NCI-H2081 (cell line): Measurements from ENCODE around the gene BMX.
A peak's percentile ranks its signal among the peaks of the same experiment; 100 is the strongest.

ENCODE experiments used
- DNase-seq, 2 experiments: peaks; one replicate each; lab custom pipeline; 2025; lab: John Stamatoyannopoulos, UW

The BMX gene

DNA sequence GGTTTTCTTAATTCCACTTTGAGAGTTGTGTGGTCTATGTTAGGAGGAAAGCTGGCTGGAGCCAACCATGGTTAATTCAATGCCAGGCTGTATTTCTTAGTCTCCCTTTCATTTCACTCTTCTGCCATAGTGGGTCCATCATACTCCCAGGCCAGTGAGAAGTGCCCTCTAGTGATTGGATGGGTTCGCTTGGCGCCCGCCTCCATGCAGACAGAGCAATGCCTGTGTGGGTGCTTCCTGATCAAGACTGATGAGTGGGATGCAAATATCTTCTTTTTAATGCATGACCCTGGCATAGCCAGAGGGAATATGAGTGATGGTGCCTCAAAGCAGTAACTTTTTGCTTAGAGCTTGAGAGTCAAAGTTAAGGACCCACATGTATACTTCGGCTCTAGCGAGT, 6.4 kb downstream of the BMX start:
- DNase-seq: no peak

GRCh38 chrX:15509845-15510244, 9.2 kb downstream of the BMX start:
- DNase-seq: no peak

DNA sequence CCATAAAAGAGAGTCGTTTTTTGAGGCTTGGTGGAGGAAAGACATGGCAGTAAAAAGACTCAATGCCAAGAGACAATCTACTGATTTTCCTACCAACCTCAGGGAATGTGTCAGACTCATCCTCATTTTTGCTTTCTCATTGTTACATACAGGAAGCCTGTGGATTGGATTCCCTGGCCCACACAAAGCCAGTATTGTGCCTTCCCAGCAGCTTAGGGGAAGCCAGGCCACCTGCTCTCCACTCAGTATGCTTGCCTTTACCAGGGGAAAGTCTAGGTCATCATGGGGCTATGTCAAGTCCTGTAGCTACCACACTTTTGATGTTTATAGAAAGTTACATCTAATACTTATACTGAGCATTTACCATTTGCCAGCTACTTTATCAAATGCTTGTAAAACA, 11.0 kb downstream of the BMX start:
- DNase-seq: no peak

DNA sequence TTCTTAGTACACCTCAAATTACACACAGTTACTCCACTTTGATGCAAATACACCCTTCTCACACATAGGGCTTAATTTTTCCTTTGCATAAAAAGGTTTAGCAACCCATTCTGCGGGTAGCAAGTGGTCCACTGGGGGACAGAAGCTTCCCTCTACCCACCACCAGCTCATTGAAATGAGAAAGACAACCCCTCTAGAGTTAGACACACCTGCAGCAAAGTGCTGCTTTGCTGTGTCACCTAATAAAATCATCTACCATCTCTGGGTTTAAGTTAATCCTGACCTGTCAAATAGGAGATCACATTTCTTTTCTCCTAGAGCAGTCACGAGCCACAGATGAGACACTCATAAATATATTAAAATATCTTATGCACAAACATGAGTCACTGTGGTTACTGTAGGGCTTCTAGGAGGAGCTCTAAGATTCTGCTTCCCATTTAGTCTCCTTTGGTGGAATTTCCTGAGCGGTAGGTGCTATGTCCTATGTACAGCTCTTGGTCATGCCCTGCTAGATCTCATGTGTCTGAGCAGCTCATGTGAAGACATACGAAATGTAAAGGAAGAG, 11.9 kb downstream of the BMX start:
- DNase-seq: no peak

DNA sequence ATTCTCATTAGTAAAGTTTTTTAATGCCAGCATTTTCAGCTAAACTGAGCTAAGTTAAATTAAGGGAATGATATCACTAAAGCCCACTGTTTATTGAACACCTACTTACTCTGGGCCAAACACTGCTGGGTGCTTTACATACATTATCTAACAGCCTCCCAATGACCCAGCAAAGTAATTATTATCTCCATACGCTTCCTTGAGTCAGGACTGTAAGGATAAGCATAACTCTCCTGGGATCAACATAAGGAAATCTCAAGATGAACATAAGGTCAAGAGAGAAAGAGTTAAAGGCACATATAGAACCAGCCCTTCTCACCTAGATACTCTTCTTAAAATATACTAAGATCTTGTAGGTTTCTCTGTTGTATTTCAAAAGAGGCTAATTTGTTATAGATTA, 13.7 kb downstream of the BMX start:
- DNase-seq: no peak

GRCh38 chrX:15515931-15516330, 15.3 kb downstream of the BMX start:
- DNase-seq: no peak

DNA sequence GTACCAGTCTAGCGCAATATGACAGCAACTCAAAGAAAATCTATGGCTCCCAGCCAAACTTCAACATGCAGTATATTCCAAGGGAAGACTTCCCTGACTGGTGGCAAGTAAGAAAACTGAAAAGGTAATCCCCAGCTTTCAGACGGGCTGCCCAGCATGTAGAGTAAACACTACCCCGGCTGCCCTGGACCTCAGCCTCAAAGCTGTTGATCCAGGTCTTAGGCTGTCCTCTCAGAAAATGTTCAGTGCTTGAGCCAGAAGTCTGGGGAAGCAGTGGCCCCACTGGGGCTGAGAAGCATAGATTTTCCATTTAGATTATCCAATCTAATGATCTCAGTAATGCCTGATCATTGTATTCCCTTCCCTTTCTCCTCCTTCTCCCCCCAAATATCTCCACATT, 21.9 kb downstream of the BMX start:
- no peak for DNase-seq

DNA sequence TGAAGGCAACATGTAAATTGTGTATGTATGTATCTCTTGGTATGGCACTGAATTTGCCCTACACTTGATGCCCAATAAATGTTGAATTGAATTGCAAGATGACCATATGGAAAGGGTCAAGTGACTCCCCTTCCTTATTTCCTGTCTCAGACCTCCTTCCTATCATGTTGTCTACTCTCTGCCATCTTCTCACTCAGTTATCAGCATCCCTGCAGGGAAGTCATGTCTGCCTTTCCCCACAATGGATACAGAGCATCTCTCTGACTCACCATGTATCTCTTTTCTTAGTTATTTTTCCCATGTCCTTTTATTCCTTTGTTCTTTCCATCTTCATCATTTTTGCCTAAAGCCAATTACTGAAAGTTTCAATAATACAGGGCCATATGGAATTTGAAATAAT, 22.5 kb downstream of the BMX start:
- DNase-seq: no peak

DNA sequence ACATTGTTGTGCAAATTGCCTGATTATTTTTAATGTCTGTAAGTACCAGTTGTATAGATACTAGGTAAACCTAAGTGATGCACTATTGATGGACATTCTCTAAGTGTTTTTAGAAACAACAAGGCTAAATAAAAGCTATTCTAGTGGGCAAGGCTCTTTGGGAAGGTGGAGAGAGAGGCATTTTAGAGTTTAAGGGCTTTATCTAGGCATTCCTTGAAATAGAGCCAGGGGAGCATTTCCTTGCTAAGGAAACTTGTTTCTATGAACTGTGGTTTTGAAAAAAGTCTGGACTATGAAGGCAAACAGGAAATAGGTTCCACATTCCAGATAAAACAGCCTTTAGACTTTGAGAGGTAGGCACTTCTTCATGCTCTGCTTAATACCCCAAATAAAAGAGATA, 23.8 kb downstream of the BMX start:
- no peak for DNase-seq

DNA sequence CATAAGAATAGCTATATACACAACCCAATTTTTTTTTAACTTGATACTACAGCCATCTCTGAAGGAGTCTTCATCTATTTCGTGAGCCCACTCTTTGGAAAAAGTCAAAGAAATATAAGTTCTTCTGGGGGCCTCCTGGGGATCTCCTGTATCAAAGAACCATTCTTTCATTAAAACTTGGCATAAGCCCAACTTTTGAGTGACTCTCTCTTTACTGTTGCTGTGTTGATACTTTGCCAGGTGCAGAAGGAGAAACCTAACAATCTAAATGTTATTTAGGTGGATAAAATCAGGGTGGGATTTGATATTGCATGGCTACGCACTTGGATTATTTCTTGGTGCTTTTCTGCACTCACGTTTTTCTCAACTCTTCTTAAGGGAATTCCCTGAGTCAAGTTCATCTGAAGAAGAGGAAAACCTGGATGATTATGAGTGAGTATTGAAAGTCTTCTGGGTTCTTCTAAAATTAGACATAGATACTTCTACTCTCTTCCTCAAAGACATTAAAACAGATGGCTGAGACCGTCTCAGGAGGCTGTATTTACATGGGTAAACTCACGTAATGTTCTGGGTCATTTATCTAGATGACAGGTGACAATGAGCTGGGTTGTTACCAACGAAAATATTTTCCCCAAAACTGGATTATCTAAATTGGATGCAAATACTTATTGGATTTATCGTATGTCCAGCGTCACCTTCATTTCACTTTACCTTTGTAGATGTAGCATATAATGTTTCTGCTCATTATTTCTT, 25.2 kb downstream of the BMX start:
- DNase-seq: peak in 1 of 2 experiments; percentile 52

DNA sequence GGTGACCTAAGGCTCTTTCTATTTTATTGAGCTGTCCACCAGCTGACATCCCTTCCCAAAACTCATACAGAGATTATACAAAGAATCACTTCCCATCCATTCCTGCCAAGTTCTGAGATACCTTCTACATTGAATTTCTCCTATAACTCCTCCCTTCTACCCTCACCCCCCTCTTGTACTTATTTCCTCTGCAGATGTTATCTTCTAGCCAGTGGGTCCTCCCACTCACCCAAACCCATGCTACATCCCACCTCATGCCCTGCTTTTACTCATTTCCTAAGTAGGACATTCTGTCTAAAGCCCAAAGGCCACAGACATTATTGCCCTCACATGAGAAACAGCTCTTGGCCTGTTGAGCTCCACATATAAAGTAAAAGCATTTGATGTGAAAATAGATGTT, 28.6 kb downstream of the BMX start:
- no peak for DNase-seq

DNA sequence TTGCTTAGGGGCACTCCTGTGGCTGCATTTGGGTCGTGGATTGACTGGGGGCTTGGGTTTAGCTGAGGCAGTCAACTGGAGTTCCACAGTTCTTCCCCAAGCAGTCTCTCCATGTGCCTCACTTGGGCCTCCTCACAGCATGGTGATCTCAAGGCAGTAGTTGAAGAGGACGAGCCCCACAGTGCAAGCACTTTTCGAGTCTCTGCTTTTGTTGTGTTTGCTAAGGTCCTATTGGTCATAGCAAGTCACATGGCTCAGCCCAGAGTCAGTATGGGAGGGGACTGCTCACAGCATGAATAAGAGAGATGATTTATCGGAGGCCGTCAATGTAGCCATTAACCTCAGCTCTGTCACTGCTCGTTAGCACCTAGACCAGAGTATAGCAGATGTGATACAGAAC, 29.7 kb downstream of the BMX start:
- no peak for DNase-seq

DNA sequence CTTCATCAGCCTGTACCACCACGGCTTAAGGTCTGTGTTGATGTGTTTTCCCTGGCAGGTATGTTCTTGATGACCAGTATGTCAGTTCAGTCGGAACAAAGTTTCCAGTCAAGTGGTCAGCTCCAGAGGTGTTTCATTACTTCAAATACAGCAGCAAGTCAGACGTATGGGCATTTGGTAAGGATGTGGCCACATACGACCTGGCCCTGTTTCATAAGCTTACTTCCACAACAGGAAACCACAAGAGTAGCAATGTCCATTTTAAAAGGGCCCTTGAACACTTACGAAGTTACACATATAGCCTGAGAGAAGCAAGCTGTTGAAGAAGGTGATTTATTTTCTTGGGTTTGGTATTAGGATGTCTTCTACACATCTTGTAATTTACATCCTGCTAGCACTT, 46.1 kb downstream of the BMX start:
- DNase-seq: no peak

GRCh38 chrX:15547356-15547755, 46.7 kb downstream of the BMX start:
- no peak for DNase-seq

GRCh38 chrX:15549189-15550012, 48.8 kb downstream of the BMX start:
- DNase-seq: no peak

- no peak for DNase-seq
Observed at GRCh38 chrX:15559227-15559626, 58.6 kb downstream of the BMX start.

DNA sequence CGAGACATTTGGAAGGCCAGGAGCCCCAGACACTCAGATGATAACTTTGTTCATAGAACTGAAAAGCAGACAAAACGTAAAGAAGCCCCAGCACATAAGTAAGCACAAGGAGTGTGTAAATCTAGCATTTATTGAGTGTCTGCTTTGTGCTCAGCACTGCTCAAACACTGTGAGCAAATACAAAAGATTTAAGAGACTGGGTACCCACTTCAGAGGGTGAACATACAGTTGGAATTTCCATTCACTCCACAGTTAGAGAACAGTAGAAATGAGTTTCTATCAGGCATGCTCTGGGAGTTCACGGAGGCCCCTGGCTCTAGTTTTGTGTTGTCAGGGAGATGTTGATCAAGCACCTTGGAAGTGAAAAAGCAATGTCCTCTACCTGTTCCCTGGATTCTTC, 60.3 kb downstream of the BMX start:
- no peak for DNase-seq

DNA sequence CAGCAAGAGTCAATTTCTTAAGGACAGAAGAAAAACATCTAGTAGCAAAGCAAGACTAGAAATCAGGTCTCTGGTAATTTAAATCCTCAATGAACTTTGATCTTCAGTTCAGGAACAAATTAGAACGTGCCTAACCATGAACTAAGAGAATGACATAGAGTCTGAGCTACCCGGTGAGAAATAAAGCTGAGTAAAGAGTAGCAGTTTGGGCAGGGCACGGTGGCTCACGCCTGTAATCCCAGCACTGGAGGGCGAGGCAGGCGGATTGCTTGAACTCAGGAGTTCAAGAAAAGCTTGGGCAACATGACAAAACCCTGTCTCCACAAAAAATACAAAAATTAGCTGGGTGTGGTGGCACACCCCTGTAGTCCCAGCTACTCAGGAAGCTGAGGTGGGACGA, 62.4 kb downstream of the BMX start:
- no peak for DNase-seq

DNA sequence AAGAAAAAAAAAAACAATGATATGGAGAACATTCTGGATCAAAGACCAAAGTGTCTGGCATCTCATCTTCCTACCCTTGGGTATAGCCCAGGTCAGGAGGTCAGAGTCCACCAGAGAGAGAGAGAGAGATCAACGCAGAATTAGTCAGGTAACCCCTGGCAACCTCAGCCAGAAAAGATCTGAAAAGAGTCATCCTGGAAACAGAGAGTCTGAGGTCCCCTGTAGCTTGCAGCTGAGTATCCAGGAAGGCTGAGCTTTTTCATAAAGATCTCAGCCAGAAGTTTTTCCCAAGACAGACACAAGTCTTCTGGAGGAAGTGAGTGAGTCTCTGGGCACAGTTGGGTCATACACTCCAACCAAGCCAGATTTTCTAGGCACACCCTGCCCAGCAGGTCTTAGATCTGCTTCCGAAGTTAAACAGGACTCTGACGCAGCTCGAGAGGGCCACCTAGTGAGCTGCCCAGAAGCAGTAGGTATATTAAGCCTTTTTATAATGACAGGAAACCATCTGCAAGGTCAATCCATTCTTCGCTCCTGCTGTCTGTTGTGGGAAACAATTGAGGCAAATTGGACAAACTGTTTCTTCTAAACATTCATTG, 64.5 kb downstream of the BMX start:
- DNase-seq: peak; percentile 48 to 73

- no peak for DNase-seq
Observed at GRCh38 chrX:15566244-15566643, 65.6 kb downstream of the BMX start.

- no peak for DNase-seq
Observed at GRCh38 chrX:15567267-15567666, 66.7 kb downstream of the BMX start.

GRCh38 chrX:15567886-15568616, 67.4 kb downstream of the BMX start:
- peak; percentile 6 to 30 for DNase-seq
